Pancreas (tissue), 10 donors: Measurements from ENCODE around the gene SCARB1. TPM values are rescaled to one million over a fixed set of nuclear protein-coding genes. Genes with fewer than 3 reads are reported as not detected.
A peak's percentile ranks its signal among the peaks of the same experiment; 100 is the strongest.

Source experiments
- ATAC-seq, 4 donors: fragments of 200-7000 bp; cut with Tn5 transposase; one replicate each; pipeline versions ENCODE4 v1.8.0 to v1.9.1; 2020; ENCODE audit warnings: mild to moderate bottlenecking in 4 of 4, moderate library complexity in 4 of 4
- DNase-seq, 6 donors: peaks; one replicate each; pipeline ENCODE4 v3.0.0-alpha.2; 2020
- FAIRE-seq: peaks from 2 replicates; lab custom pipeline; 2012; peaks lifted over from hg19 to GRCh38; lab: Jason Lieb, UNC
- H3K27ac ChIP-seq, 4 donors: fragments of 200-600 bp; sonication (generic); 1 replicate in 3 of 4; 2 replicates in 1 of 4; pipeline versions ENCODE4 v1.5.0 to v1.8.0; 2020
- H3K27me3 ChIP-seq, 4 donors: fragments of 200-600 bp; one replicate each; pipeline ENCODE4 v1.8.0; 2021
- H3K36me3 ChIP-seq, 3 donors: fragments of 200-600 bp; sonication (generic) in 1 of 3; one replicate each; pipeline versions ENCODE4 v1.5.0 to v1.8.0; 2020 to 2021
- H3K4me1 ChIP-seq, 3 donors: fragments of 200-600 bp; one replicate each; pipeline ENCODE4 v1.8.0; 2021
- H3K4me3 ChIP-seq, 4 donors: fragments of 200-600 bp; sonication (generic) in 2 of 4; one replicate each; pipeline versions ENCODE4 v1.5.0 to v1.8.0; 2020 to 2021
- H3K9me3 ChIP-seq, 4 donors: fragments of 200-600 bp; one replicate each; pipeline ENCODE4 v1.8.0; 2021
- WGBS, 2 donors: extraction: QIAGEN DNeasy Blood & Tissue Kit; methylation state at CpG; one replicate each; pipeline ENCODE4 v1.1.7; 2013; 5-methylcytosine and 5-hydroxymethylcytosine counted together
- intact Hi-C, 3 donors: fragments of 100-400 bp; cut with DNase I; formaldehyde crosslinking; loops; one replicate each; pipeline versions ENCODE4 v1.11.1 to v1.14.2; 2022
- polyA plus RNA-seq, 2 donors: library from polyadenylated mRNA; stranded (reverse); fragments of 200-250 nt; gene quantifications; one replicate each; pipeline ENCODE4 v1.2.3, GENCODE V29; 2013
- total RNA-seq, 6 donors: library from RNA; stranded (reverse); fragmentation: NEBNext Ultra II Directional in 4 of 6; extraction: Animal tissue kit (Norgen Biotek cat#: 25700) in 4 of 6; gene quantifications; one replicate each; pipeline versions ENCODE4 v1.2.1 to v1.2.4, GENCODE V29; 2021 to 2023
- TF ChIP-seq, protein P1 (sequence below), 4 donors: fragments of 200-600 bp; sonication (generic) in 3 of 4; IDR thresholded peaks; one replicate each; pipeline versions ENCODE4 v1.5.0 to v1.8.0; 2021; ENCODE audit warnings: antibody characterized with exemption in 4 of 4
- donor health status: healthy with polysubstance abuse.
- donor health status: DM: no; HTN: no; CAD: no; lungs with moderate emphysema.
- donor health status: DM: no; HTN: no; CAD: no.
- donor health status: control.
- donor health status: control.
- donor health status: Bipolar disorder and iron deficiency.
- donor health status: DM: yes; HTN: yes; CAD: no.
- donor health status: DM: no; HTN: no; CAD: no.
- donor health status: DM: no; HTN: no; CAD: no.
- donor health status: DM: yes; HTN: yes; CAD: no.

Gene SCARB1
- total and polyA plus RNA-seq, 8 donors = 4.7 to 14.7 (median 9.6) TPM

- Histone ChIP-seq H3K27ac (peak overlapping the region; percentile 42 to 81 (median 70)), H3K4me3 (peak overlapping the region in 1 of 4 donors; percentile 12), H3K4me1 (peaks cover 9 to 18% (median 12%) of the 10 kb centered on the region in 3 donors), H3K9me3 (no peaks in the 10 kb centered on the region), H3K36me3 (no peaks in the 10 kb centered on the region), H3K27me3 (no peaks in the 10 kb centered on the region)
- DNase-seq = no peak
- intact Hi-C loops = no loop called here
- FAIRE-seq = no peak
- no peak for ATAC-seq
- 41 to 47% methylated on average over 5 of the region's 5 CpGs for WGBS, 2 donors
- TF ChIP-seq, protein P1, sequence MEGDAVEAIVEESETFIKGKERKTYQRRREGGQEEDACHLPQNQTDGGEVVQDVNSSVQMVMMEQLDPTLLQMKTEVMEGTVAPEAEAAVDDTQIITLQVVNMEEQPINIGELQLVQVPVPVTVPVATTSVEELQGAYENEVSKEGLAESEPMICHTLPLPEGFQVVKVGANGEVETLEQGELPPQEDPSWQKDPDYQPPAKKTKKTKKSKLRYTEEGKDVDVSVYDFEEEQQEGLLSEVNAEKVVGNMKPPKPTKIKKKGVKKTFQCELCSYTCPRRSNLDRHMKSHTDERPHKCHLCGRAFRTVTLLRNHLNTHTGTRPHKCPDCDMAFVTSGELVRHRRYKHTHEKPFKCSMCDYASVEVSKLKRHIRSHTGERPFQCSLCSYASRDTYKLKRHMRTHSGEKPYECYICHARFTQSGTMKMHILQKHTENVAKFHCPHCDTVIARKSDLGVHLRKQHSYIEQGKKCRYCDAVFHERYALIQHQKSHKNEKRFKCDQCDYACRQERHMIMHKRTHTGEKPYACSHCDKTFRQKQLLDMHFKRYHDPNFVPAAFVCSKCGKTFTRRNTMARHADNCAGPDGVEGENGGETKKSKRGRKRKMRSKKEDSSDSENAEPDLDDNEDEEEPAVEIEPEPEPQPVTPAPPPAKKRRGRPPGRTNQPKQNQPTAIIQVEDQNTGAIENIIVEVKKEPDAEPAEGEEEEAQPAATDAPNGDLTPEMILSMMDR (IDR thresholded peaks at IDR 0.05) = no peak
These were observed 118.2 kb downstream of the SCARB1 start for GRCh38 chr12:124745465-124745890.

DNA sequence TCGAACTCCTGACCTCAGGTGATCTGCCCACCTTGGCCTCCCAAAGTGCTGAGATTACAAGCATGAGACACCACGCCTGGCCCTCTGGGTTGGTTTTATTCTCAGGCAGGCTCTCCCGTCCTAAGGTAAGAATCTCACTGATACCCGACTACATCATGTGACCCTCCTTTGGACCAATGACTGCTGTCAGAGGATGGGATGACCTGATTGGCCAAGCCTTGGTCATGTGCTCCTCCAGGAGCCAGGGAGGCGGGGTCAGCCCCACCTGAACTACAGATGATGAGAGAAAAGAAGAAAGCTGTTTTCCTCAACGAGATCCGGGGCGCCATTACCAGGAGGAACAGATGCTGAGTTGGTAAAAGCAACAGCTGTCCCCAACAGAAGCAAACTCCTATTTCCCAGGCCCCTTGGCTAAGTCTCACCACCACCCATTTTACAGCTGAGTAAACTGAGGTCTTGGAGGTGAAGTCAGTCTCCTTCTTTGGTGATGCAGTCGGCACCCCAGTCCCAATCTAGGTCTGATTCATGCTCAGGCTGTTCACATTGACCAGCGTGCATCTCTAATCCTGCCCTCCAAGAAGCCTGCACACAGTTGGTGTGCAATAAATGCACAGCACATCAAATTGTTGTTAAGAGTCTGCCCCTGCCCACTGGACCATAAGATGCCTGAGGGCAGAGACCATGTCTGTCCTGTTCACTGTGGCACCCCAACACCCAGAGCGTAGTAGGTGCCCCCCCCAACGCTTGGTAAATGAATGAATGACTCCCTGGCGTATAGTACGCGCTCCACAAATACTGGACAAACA lies 118.8 kb downstream of the SCARB1 start:
- 87 to 90% methylated on average over 15 of the region's 15 CpGs for WGBS, 2 donors
- H3K36me3 ChIP-seq = no peaks in the 10 kb centered on the region
- H3K27ac ChIP-seq = peak overlapping the region; percentile 42 to 81 (median 70)
- peaks cover 9 to 18% (median 12%) of the 10 kb centered on the region in 3 donors for H3K4me1 ChIP-seq
- intact Hi-C loops = no loop called here
- ATAC-seq (no peak), DNase-seq (no peak), FAIRE-seq (no peak)
- H3K27me3 ChIP-seq = no peaks in the 10 kb centered on the region
- H3K9me3 ChIP-seq = no peaks in the 10 kb centered on the region
- TF ChIP-seq, protein P1 (IDR thresholded peaks at IDR 0.05) = no peak
- H3K4me3 ChIP-seq = no peak overlapping the region

- H3K4me1 ChIP-seq = peaks cover 9 to 18% (median 12%) of the 10 kb centered on the region in 3 donors
- intact Hi-C loops = no loop called here
- no peaks in the 10 kb centered on the region for H3K36me3 ChIP-seq
- 96 to 97% methylated on average over 7 of the region's 7 CpGs for WGBS, 2 donors
- no peaks in the 10 kb centered on the region for H3K27me3 ChIP-seq
- ATAC-seq (no peak), FAIRE-seq (no peak), DNase-seq (no peak)
- no peak overlapping the region for H3K27ac ChIP-seq
- TF ChIP-seq, protein P1 (IDR thresholded peaks at IDR 0.05) = no peak
- H3K4me3 ChIP-seq = no peak overlapping the region
- H3K9me3 ChIP-seq = no peaks in the 10 kb centered on the region
These were observed 119.4 kb downstream of the SCARB1 start for GRCh38 chr12:124744273-124744640.

- H3K27ac ChIP-seq = no peak overlapping the region
- H3K4me1 ChIP-seq = peaks cover 9 to 18% (median 12%) of the 10 kb centered on the region in 3 donors
- no peak overlapping the region for H3K4me3 ChIP-seq
- H3K36me3 ChIP-seq = no peaks in the 10 kb centered on the region
- intact Hi-C loops = no loop called here
- ATAC-seq = no peak
- no peaks in the 10 kb centered on the region for H3K27me3 ChIP-seq
- DNase-seq = no peak
- WGBS, 2 donors = 89% methylated on average over 18 of the region's 18 CpGs
- TF ChIP-seq, protein P1 (IDR thresholded peaks at IDR 0.05) = no peak
- FAIRE-seq = no peak
- no peaks in the 10 kb centered on the region for H3K9me3 ChIP-seq
These were observed 120.0 kb downstream of the SCARB1 start for GRCh38 chr12:124743479-124744272.
